Liver (tissue), 9 donors: ENCODE results near the gene UNC5B. TPM values are rescaled to one million over a fixed set of nuclear protein-coding genes. Genes with fewer than 3 reads are reported as not detected.

Experiments
- DNase-seq: peaks from one replicate; pipeline ENCODE4 v3.0.0-alpha.2; 2017; ENCODE audit warnings: low spot score
- H3K27ac ChIP-seq, 2 donors: one replicate each; pipeline ENCODE4 v1.7.0; 2013; ENCODE audit warnings: inconsistent platforms in 2 of 2, low read length in 2 of 2, control low read depth in 1 of 2, low read depth in 1 of 2, mild to moderate bottlenecking in 1 of 2
- H3K27me3 ChIP-seq, 4 donors: one replicate each; pipeline versions ENCODE4 v1.6.1 to v1.7.0; 2013; ENCODE audit warnings: low read length in 3 of 4, inconsistent platforms in 1 of 4, mild to moderate bottlenecking in 1 of 4, moderate library complexity in 1 of 4; ENCODE audit not compliant: control insufficient read depth in 4 of 4, insufficient read depth in 4 of 4
- H3K36me3 ChIP-seq, 4 donors: one replicate each; pipeline versions ENCODE4 v1.6.1 to v1.7.0; 2013; ENCODE audit warnings: low read length in 3 of 4, mild to moderate bottlenecking in 3 of 4, low read depth in 1 of 4, moderate library complexity in 1 of 4; ENCODE audit not compliant: control insufficient read depth in 4 of 4, insufficient read depth in 3 of 4
- H3K4me1 ChIP-seq, 4 donors: one replicate each; pipeline versions ENCODE4 v1.6.1 to v1.7.0; 2013; ENCODE audit warnings: low read length in 3 of 4, mild to moderate bottlenecking in 3 of 4, moderate library complexity in 1 of 4; ENCODE audit not compliant: control insufficient read depth in 4 of 4, insufficient read depth in 4 of 4
- H3K4me3 ChIP-seq, 3 donors: one replicate each; pipeline versions ENCODE4 v1.6.1 to v1.7.0; 2013; ENCODE audit warnings: low read length in 3 of 3, control low read depth in 1 of 3, low read depth in 1 of 3, mild to moderate bottlenecking in 1 of 3
- H3K9ac ChIP-seq, 2 donors: one replicate each; pipeline ENCODE4 v1.7.0; 2013; ENCODE audit warnings: low read length in 2 of 2, mild to moderate bottlenecking in 2 of 2, moderate library complexity in 2 of 2, control low read depth in 1 of 2, low read depth in 1 of 2
- H3K9me3 ChIP-seq, 4 donors: one replicate each; pipeline versions ENCODE4 v1.6.1 to v1.7.0; 2013; ENCODE audit warnings: low read length in 3 of 4; ENCODE audit not compliant: control insufficient read depth in 4 of 4
- ATF3 ChIP-seq: IDR thresholded peaks from 2 replicates; pipeline ENCODE4 v1.6.1; 2016; ENCODE audit warnings: antibody characterized with exemption
- CTCF ChIP-seq: fragments of 150-350 bp; IDR thresholded peaks from 2 replicates; pipeline ENCODE4 v1.5.1; 2017; ENCODE audit warnings: improper control_type of control experiment, low read depth, low read length; ENCODE audit not compliant: missing input control
- EGR1 ChIP-seq, 2 donors: IDR thresholded peaks; 2 replicates each; pipeline ENCODE4 v1.6.1; 2016 to 2018; ENCODE audit warnings: antibody characterized with exemption in 2 of 2, low read depth in 2 of 2
- FOXA1 ChIP-seq: IDR thresholded peaks from 2 replicates; pipeline ENCODE4 v1.6.1; 2016; ENCODE audit warnings: antibody characterized with exemption
- FOXA2 ChIP-seq: IDR thresholded peaks from 2 replicates; pipeline ENCODE4 v1.6.1; 2016; ENCODE audit warnings: antibody characterized with exemption
- GABPA ChIP-seq, 2 donors: IDR thresholded peaks in 1 of 2; conservative IDR thresholded peaks in 1 of 2; 2 replicates each; pipeline ENCODE4 v1.6.1; 2016; ENCODE audit warnings: antibody characterized with exemption in 2 of 2, mild to moderate bottlenecking in 1 of 2, moderate library complexity in 1 of 2
- HNF4A ChIP-seq, 2 donors: conservative IDR thresholded peaks; 2 replicates each; pipeline ENCODE4 v1.6.1; 2016; ENCODE audit warnings: antibody characterized with exemption in 2 of 2, mild to moderate bottlenecking in 2 of 2
- HNF4G ChIP-seq: IDR thresholded peaks from 2 replicates; pipeline ENCODE4 v1.6.1; 2016; ENCODE audit warnings: antibody characterized with exemption
- JUND ChIP-seq, 2 donors: IDR thresholded peaks; 2 replicates each; pipeline ENCODE4 v1.6.1; 2016; ENCODE audit warnings: antibody characterized with exemption in 2 of 2
- MAX ChIP-seq: IDR thresholded peaks from 2 replicates; pipeline ENCODE4 v1.6.1; 2016; ENCODE audit warnings: antibody characterized with exemption
- NR2F2 ChIP-seq: IDR thresholded peaks from 2 replicates; pipeline ENCODE4 v1.6.1; 2016; ENCODE audit warnings: antibody characterized with exemption
- RAD21 ChIP-seq, 2 donors: IDR thresholded peaks; 2 replicates each; pipeline ENCODE4 v1.6.1; 2016; ENCODE audit warnings: antibody characterized with exemption in 2 of 2, mild to moderate bottlenecking in 2 of 2
- REST ChIP-seq: IDR thresholded peaks from 2 replicates; pipeline ENCODE4 v1.6.1; 2016; ENCODE audit warnings: antibody characterized with exemption, mild to moderate bottlenecking
- RXRA ChIP-seq, 2 donors: IDR thresholded peaks; 2 replicates each; pipeline ENCODE4 v1.6.1; 2017 to 2018; ENCODE audit warnings: antibody characterized with exemption in 2 of 2, mild to moderate bottlenecking in 1 of 2
- SP1 ChIP-seq: IDR thresholded peaks from 2 replicates; pipeline ENCODE4 v1.6.1; 2018; ENCODE audit warnings: antibody characterized with exemption, mild to moderate bottlenecking
- TAF1 ChIP-seq: conservative IDR thresholded peaks from 2 replicates; pipeline ENCODE4 v1.6.1; 2016; ENCODE audit warnings: antibody characterized with exemption, mild to moderate bottlenecking
- YY1 ChIP-seq: IDR thresholded peaks from 2 replicates; pipeline ENCODE4 v1.6.1; 2016; ENCODE audit warnings: antibody characterized with exemption, mild to moderate bottlenecking
- ZBTB33 ChIP-seq: IDR thresholded peaks from 2 replicates; pipeline ENCODE4 v1.6.1; 2016; ENCODE audit warnings: antibody characterized with exemption
- WGBS: extraction: QIAGEN DNeasy Blood & Tissue Kit; methylation state at CpG from one replicate; pipeline ENCODE4 v1.1.7; 2013; 5-methylcytosine and 5-hydroxymethylcytosine counted together
- polyA plus RNA-seq, 2 donors: library from polyadenylated mRNA; stranded (reverse) in 1 of 2; unstranded in 1 of 2; fragments of 200-250 nt in 1 of 2; fragments of >200 nt in 1 of 2; fragmentation: Nextera tagmentation in 1 of 2; extraction: Ambion mirVana in 1 of 2; gene quantifications; one replicate each; pipeline versions ENCODE4 v1.2.1 to v1.2.3, GENCODE V29; 2013 to 2015
- total RNA-seq, 2 donors: library from RNA; depleted of rRNA; stranded (reverse); fragments of >200 nt; gene quantifications; one replicate each; pipeline ENCODE4 v1.2.3, GENCODE V29; 2014
- donor health status: healthy.
- donor health status: healthy.
- donor health status: healthy.
- donor health status: healthy.
- donor health status: healthy.

Gene UNC5B
- total and polyA plus RNA-seq, 4 donors: 0.56 to 1.8 (median 1.3) TPM

GRCh38 chr10:71201849-71202248 is 10.5 kb upstream of the UNC5B start:
- Histone ChIP-seq H3K36me3 (no peaks in the 10 kb centered on the region), H3K4me3 (no peak overlapping the region), H3K27me3 (no peaks in the 10 kb centered on the region), H3K27ac (no peak overlapping the region), H3K9ac (no peak overlapping the region), H3K9me3 (peaks cover 3 to 17% (median 8%) of the 10 kb centered on the region in 4 donors), H3K4me1 (no peaks in the 10 kb centered on the region)
- 89% methylated on average over 1 of the region's 1 CpG for WGBS
- DNase-seq: no peak
- TF ChIP-seq GABPA (IDR thresholded peaks at IDR 0.05 in 1 of 2, conservative IDR thresholded peaks at IDR 0.05 in 1 of 2) (no peak), CTCF (no peak), FOXA2 (no peak), ZBTB33 (no peak), HNF4A (conservative IDR thresholded peaks at IDR 0.05) (no peak), EGR1 (IDR thresholded peaks at IDR 0.05; ENCODE audit: low read depth in 2 of 2) (no peak), ATF3 (no peak), NR2F2 (no peak), REST (no peak), YY1 (no peak), RXRA (IDR thresholded peaks at IDR 0.05) (no peak), MAX (no peak), JUND (IDR thresholded peaks at IDR 0.05) (no peak), RAD21 (IDR thresholded peaks at IDR 0.05) (no peak), TAF1 (no peak), SP1 (no peak), FOXA1 (no peak)

GRCh38 chr10:71202314-71202713 is 10.1 kb upstream of the UNC5B start:
- H3K4me3 ChIP-seq: no peak overlapping the region
- no peak overlapping the region for H3K9ac ChIP-seq
- 88% methylated on average over 1 of the region's 1 CpG for WGBS
- H3K4me1 ChIP-seq: no peaks in the 10 kb centered on the region
- H3K27me3 ChIP-seq: no peaks in the 10 kb centered on the region
- peaks cover 3 to 12% (median 5%) of the 10 kb centered on the region in 4 donors for H3K9me3 ChIP-seq
- H3K36me3 ChIP-seq: no peaks in the 10 kb centered on the region
- no peak for DNase-seq
- no peak overlapping the region for H3K27ac ChIP-seq
- TF ChIP-seq GABPA (IDR thresholded peaks at IDR 0.05 in 1 of 2, conservative IDR thresholded peaks at IDR 0.05 in 1 of 2) (no peak), CTCF (no peak), ZBTB33 (no peak), HNF4A (conservative IDR thresholded peaks at IDR 0.05) (no peak), RXRA (IDR thresholded peaks at IDR 0.05) (no peak), EGR1 (IDR thresholded peaks at IDR 0.05; ENCODE audit: low read depth in 2 of 2) (no peak), HNF4G (no peak), SP1 (no peak), FOXA1 (no peak)
